Duodenal mucosa (tissue), 2 donors: ENCODE measurements around the gene SERPINB13.
"Not testable (repeated sequence)": the region's sequence is repeated elsewhere in the genome, so short reads cannot be mapped to it uniquely, and the experiment has no call there.

ENCODE experiments used
- H3K27ac ChIP-seq: one replicate; pipeline ENCODE4 v1.7.0; 2013; ENCODE audit warnings: low read depth, low read length
- H3K27me3 ChIP-seq, 2 donors: one replicate each; pipeline ENCODE4 v1.7.0; 2013; ENCODE audit warnings: low read length in 2 of 2, control low read depth in 1 of 2; ENCODE audit not compliant: insufficient read depth in 2 of 2, control insufficient read depth in 1 of 2
- H3K36me3 ChIP-seq, 2 donors: one replicate each; pipeline ENCODE4 v1.7.0; 2013; ENCODE audit warnings: low read length in 2 of 2, control low read depth in 1 of 2; ENCODE audit not compliant: insufficient read depth in 2 of 2, control insufficient read depth in 1 of 2
- H3K4me1 ChIP-seq, 2 donors: one replicate each; pipeline ENCODE4 v1.7.0; 2013; ENCODE audit warnings: low read length in 2 of 2, control low read depth in 1 of 2; ENCODE audit not compliant: insufficient read depth in 2 of 2, control insufficient read depth in 1 of 2
- H3K4me3 ChIP-seq, 2 donors: one replicate each; pipeline ENCODE4 v1.7.0; 2013; ENCODE audit warnings: low read length in 2 of 2, low read depth in 1 of 2
- H3K9ac ChIP-seq, 2 donors: one replicate each; pipeline ENCODE4 v1.7.0; 2013; ENCODE audit warnings: low read length in 2 of 2, low read depth in 1 of 2
- H3K9me3 ChIP-seq, 2 donors: one replicate each; pipeline ENCODE4 v1.7.0; 2013; ENCODE audit warnings: low read length in 2 of 2, control low read depth in 1 of 2; ENCODE audit not compliant: control insufficient read depth in 1 of 2

Gene SERPINB13

GRCh38 chr18:63644142-63644541 lies 57.0 kb downstream of the SERPINB13 start, which contains the start of gene SERPINB4:
SERPINB4 (minus strand) TSS chr18:63644256; CDS start chr18:63643577, 679 bp downstream.
- not testable (repeated sequence) for H3K4me1 ChIP-seq, H3K9ac ChIP-seq, H3K27me3 ChIP-seq, H3K4me3 ChIP-seq, H3K9me3 ChIP-seq, H3K27ac ChIP-seq, H3K36me3 ChIP-seq

GRCh38 chr18:63644694-63645093 lies 57.6 kb downstream of the SERPINB13 start:
- not testable (repeated sequence) for H3K27ac ChIP-seq, H3K4me1 ChIP-seq, H3K4me3 ChIP-seq, H3K9ac ChIP-seq, H3K27me3 ChIP-seq, H3K36me3 ChIP-seq, H3K9me3 ChIP-seq

GRCh38 chr18:63646936-63647335 lies 59.8 kb downstream of the SERPINB13 start:
- no peaks in the 10 kb centered on the region for H3K36me3 ChIP-seq
- no peak overlapping the region for H3K27ac ChIP-seq
- H3K9ac ChIP-seq: no peak overlapping the region
- H3K4me1 ChIP-seq: no peaks in the 10 kb centered on the region
- no peak overlapping the region for H3K4me3 ChIP-seq
- no peaks in the 10 kb centered on the region for H3K9me3 ChIP-seq
- H3K27me3 ChIP-seq: no peaks in the 10 kb centered on the region

- no peak overlapping the region for H3K4me3 ChIP-seq
- H3K4me1 ChIP-seq: no peaks in the 10 kb centered on the region
- no peaks in the 10 kb centered on the region for H3K9me3 ChIP-seq
- no peak overlapping the region for H3K27ac ChIP-seq
- no peaks in the 10 kb centered on the region for H3K36me3 ChIP-seq
- H3K9ac ChIP-seq: no peak overlapping the region
- H3K27me3 ChIP-seq: no peaks in the 10 kb centered on the region
These were observed 61.1 kb downstream of the SERPINB13 start for GRCh38 chr18:63648241-63648640.
